ENCODE results near the gene NOXA1. TPM values are rescaled to one million over a fixed set of nuclear protein-coding genes. Genes with fewer than 3 reads are reported as not detected.

Gene NOXA1
- total RNA-seq, 4 donors from 2014 or later: 6.3 to 11.4 (median 10.1) TPM

- DNase-seq (ENCODE audit: low spot score in 2 of 2): no peak
- Histone ChIP-seq H3K9me3 (peaks cover 0 to 20% (median 2%) of the 10 kb centered on the region in 4 donors), H3K27ac (no peak overlapping the region), H3K4me3 (no peak overlapping the region), H3K4me1 (peaks cover 0 to 12% (median 4%) of the 10 kb centered on the region in 4 donors), H3K27me3 (no peaks in the 10 kb centered on the region), H3K36me3 (peaks cover 0 to 51% (median 0%) of the 10 kb centered on the region in 3 donors)
- TF ChIP-seq EP300 (IDR thresholded peaks at IDR 0.05) (no peak), POLR2A (IDR thresholded peaks at IDR 0.05) (no peak)
- TF ChIP-seq, protein P1, sequence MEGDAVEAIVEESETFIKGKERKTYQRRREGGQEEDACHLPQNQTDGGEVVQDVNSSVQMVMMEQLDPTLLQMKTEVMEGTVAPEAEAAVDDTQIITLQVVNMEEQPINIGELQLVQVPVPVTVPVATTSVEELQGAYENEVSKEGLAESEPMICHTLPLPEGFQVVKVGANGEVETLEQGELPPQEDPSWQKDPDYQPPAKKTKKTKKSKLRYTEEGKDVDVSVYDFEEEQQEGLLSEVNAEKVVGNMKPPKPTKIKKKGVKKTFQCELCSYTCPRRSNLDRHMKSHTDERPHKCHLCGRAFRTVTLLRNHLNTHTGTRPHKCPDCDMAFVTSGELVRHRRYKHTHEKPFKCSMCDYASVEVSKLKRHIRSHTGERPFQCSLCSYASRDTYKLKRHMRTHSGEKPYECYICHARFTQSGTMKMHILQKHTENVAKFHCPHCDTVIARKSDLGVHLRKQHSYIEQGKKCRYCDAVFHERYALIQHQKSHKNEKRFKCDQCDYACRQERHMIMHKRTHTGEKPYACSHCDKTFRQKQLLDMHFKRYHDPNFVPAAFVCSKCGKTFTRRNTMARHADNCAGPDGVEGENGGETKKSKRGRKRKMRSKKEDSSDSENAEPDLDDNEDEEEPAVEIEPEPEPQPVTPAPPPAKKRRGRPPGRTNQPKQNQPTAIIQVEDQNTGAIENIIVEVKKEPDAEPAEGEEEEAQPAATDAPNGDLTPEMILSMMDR (IDR thresholded peaks at IDR 0.05): no peak
- 79 to 82% methylated on average over 31 to 32 of the region's 32 CpGs for WGBS, 2 donors
Observed at GRCh38 chr9:137479892-137480685, 56.9 kb downstream of the NOXA1 start.

- TF ChIP-seq, protein P1 (IDR thresholded peaks at IDR 0.05): no peak
- TF ChIP-seq EP300 (IDR thresholded peaks at IDR 0.05): no peak
- no peak for TF ChIP-seq POLR2A (IDR thresholded peaks at IDR 0.05)
- peaks cover 0 to 42% (median 0%) of the 10 kb centered on the region in 3 donors for H3K36me3 ChIP-seq
- H3K9me3 ChIP-seq: peaks cover 0 to 11% (median 0%) of the 10 kb centered on the region in 4 donors
- H3K4me3 ChIP-seq: no peak overlapping the region
- 86 to 92% methylated on average over 26 to 34 of the region's 38 CpGs for WGBS, 2 donors
- no peak for DNase-seq (ENCODE audit: low spot score in 2 of 2)
- H3K27me3 ChIP-seq: no peaks in the 10 kb centered on the region
- H3K27ac ChIP-seq: no peak overlapping the region
- H3K4me1 ChIP-seq: peaks cover 0 to 12% (median 4%) of the 10 kb centered on the region in 4 donors
Observed at GRCh38 chr9:137480686-137481683, 57.8 kb downstream of the NOXA1 start.

- Histone ChIP-seq H3K4me3 (no peak overlapping the region), H3K4me1 (peaks cover 0 to 12% (median 4%) of the 10 kb centered on the region in 4 donors), H3K9me3 (no peaks in the 10 kb centered on the region), H3K36me3 (peaks cover 0 to 34% (median 0%) of the 10 kb centered on the region in 3 donors), H3K27me3 (no peaks in the 10 kb centered on the region), H3K27ac (no peak overlapping the region)
- peak in 1 of 2 donors; percentile 67 for DNase-seq (ENCODE audit: low spot score in 2 of 2)
- 67 to 70% methylated on average over 24 to 26 of the region's 26 CpGs for WGBS, 2 donors
- peak in 1 of 2 donors; percentile 62 for TF ChIP-seq EP300 (IDR thresholded peaks at IDR 0.05)
- no peak for TF ChIP-seq POLR2A (IDR thresholded peaks at IDR 0.05)
- TF ChIP-seq, protein P1 (IDR thresholded peaks at IDR 0.05): no peak
Observed at GRCh38 chr9:137482094-137482781, 59.0 kb downstream of the NOXA1 start.

Other genes starting within 250 kb of the NOXA1 start
- 10 to 100 TPM; 41.6 to 73.0 (median 58.9) TPM for gene ANAPC2, start 234.8 kb upstream of the NOXA1 start, total RNA-seq
- 10 to 100 TPM; 37.3 to 73.9 (median 53.5) TPM for gene SSNA1, start 234.7 kb upstream of the NOXA1 start, total RNA-seq
- 10 to 100 TPM in 1 of 4 donors, 1 to 10 TPM in 3; 6.8 to 12.3 (median 8.9) TPM for gene TPRN, start 222.7 kb upstream of the NOXA1 start, total RNA-seq
- 10 to 100 TPM; 23.1 to 47.9 (median 30.0) TPM for gene TMEM203, start 217.7 kb upstream of the NOXA1 start, total RNA-seq
- gene NDOR1, start 217.7 kb upstream of the NOXA1 start, total RNA-seq: 10 to 100 TPM in 3 of 4 donors, 1 to 10 TPM in 1; 9.4 to 20.1 (median 14.3) TPM
- gene RNF208, start 201.2 kb upstream of the NOXA1 start, total RNA-seq: 1 to 10 TPM in 3 of 4 donors, under 1 TPM in 1; 0.63 to 8.1 (median 1.5) TPM
- not detected for gene CYSRT1, start 198.2 kb upstream of the NOXA1 start, total RNA-seq
- gene RNF224, start 195.9 kb upstream of the NOXA1 start, total RNA-seq: not detected
- gene SLC34A3, start 192.5 kb upstream of the NOXA1 start, total RNA-seq: not detected
- gene TUBB4B, start 182.1 kb upstream of the NOXA1 start, total RNA-seq: 100 to 1,000 TPM; 102 to 190 (median 161) TPM
- gene STPG3, start 172.1 kb upstream of the NOXA1 start, total RNA-seq: not detected
- gene NELFB, start 168.1 kb upstream of the NOXA1 start, total RNA-seq: 10 to 100 TPM; 29.7 to 52.0 (median 38.7) TPM
- gene TOR4A, start 145.7 kb upstream of the NOXA1 start, total RNA-seq: 10 to 100 TPM in 1 of 4 donors, 1 to 10 TPM in 3; 3.3 to 11.4 (median 4.3) TPM
- 10 to 100 TPM in 1 of 4 donors, 1 to 10 TPM in 3; 3.1 to 13.5 (median 3.9) TPM for gene NRARP, start 121.1 kb upstream of the NOXA1 start, total RNA-seq
- 10 to 100 TPM; 27.6 to 99.9 (median 55.2) TPM for gene EXD3, start 231 bp upstream of the NOXA1 start, total RNA-seq
- not detected for gene ENTPD8, start 18.0 kb downstream of the NOXA1 start, total RNA-seq
- 100 to 1,000 TPM; 219 to 297 (median 270) TPM for gene NSMF, start 35.9 kb downstream of the NOXA1 start, total RNA-seq
- gene PNPLA7, start 127.0 kb downstream of the NOXA1 start, total RNA-seq: 10 to 100 TPM; 12.0 to 25.2 (median 18.7) TPM
- 100 to 1,000 TPM in 1 of 4 donors, 10 to 100 TPM in 3; 77.1 to 161 (median 98.3) TPM for gene MRPL41, start 128.5 kb downstream of the NOXA1 start, total RNA-seq
- 10 to 100 TPM; 40.8 to 61.5 (median 42.4) TPM for gene DPH7, start 155.5 kb downstream of the NOXA1 start, total RNA-seq
- 10 to 100 TPM; 13.8 to 17.4 (median 15.8) TPM for gene ZMYND19, start 167.1 kb downstream of the NOXA1 start, total RNA-seq
- 10 to 100 TPM; 26.4 to 83.1 (median 50.1) TPM for gene ARRDC1, start 182.3 kb downstream of the NOXA1 start, total RNA-seq
- 100 to 1,000 TPM in 3 of 4 donors, 10 to 100 TPM in 1; 96.4 to 136 (median 118) TPM for gene EHMT1, start 195.6 kb downstream of the NOXA1 start, total RNA-seq